Endodermal cell (in vitro differentiated cells): ENCODE measurements around the gene CIC. TPM values are rescaled to one million over a fixed set of nuclear protein-coding genes. Genes with fewer than 3 reads are reported as not detected.

Source experiments
- DNase-seq: peaks from one replicate; pipeline ENCODE4 v3.0.0-alpha.2; 2017
- H3K27ac ChIP-seq: 2 replicates; pipeline ENCODE4 v1.5.1; 2013; ENCODE audit warnings: mild to moderate bottlenecking, low read depth, low read length, moderate library complexity
- H3K27me3 ChIP-seq: 2 replicates; pipeline ENCODE4 v1.6.1; 2013; ENCODE audit warnings: mild to moderate bottlenecking, low read length, moderate library complexity; ENCODE audit not compliant: insufficient read depth, control insufficient read depth, poor library complexity, severe bottlenecking
- H3K36me3 ChIP-seq: 2 replicates; pipeline ENCODE4 v1.7.0; 2013; ENCODE audit warnings: mild to moderate bottlenecking, low read length, moderate library complexity; ENCODE audit not compliant: control insufficient read depth, insufficient read depth
- H3K4me1 ChIP-seq: one replicate; pipeline ENCODE4 v1.7.0; 2013; ENCODE audit warnings: low read length; ENCODE audit not compliant: control insufficient read depth, insufficient read depth
- H3K4me3 ChIP-seq: 2 replicates; pipeline ENCODE4 v1.5.1; 2013; ENCODE audit warnings: mild to moderate bottlenecking, low read length, moderate library complexity
- H3K9ac ChIP-seq: 2 replicates; pipeline ENCODE4 v1.6.1; 2013; ENCODE audit warnings: mild to moderate bottlenecking, low read length, moderate library complexity; ENCODE audit not compliant: poor library complexity, severe bottlenecking; ENCODE audit errors: extremely low read depth
- H3K9me3 ChIP-seq: 2 replicates; pipeline ENCODE4 v1.6.1; 2013; ENCODE audit warnings: mild to moderate bottlenecking, low read length, moderate library complexity; ENCODE audit not compliant: control insufficient read depth
- H3K27ac Mint-ChIP-seq: 2 replicates; pipeline ENCODE4 v1.8.0; 2020; ENCODE audit warnings: mixed read lengths
- H3K27me3 Mint-ChIP-seq: 2 replicates; pipeline ENCODE4 v1.8.0; 2021; ENCODE audit warnings: mild to moderate bottlenecking, mixed read lengths; ENCODE audit not compliant: insufficient read depth
- H3K36me3 Mint-ChIP-seq: 2 replicates; pipeline ENCODE4 v1.8.0; 2020; ENCODE audit warnings: low read depth, mixed read lengths
- H3K4me1 Mint-ChIP-seq: 2 replicates; pipeline ENCODE4 v1.8.0; 2020; ENCODE audit warnings: mixed read lengths
- H3K4me3 Mint-ChIP-seq: 2 replicates; pipeline ENCODE4 v1.8.0; 2020; ENCODE audit warnings: mild to moderate bottlenecking, moderate library complexity, mixed read lengths
- H3K9me3 Mint-ChIP-seq: 2 replicates; pipeline ENCODE4 v1.8.0; 2020; ENCODE audit warnings: mild to moderate bottlenecking, mixed read lengths
- CTCF ChIP-seq: fragments of 200-600 bp; sonication (generic); conservative IDR thresholded peaks from 2 replicates; pipeline ENCODE4 v1.5.0; 2021; ENCODE audit warnings: antibody characterized with exemption, mild to moderate bottlenecking
- WGBS, 2 experiments: methylation state at CpG; one replicate each; pipeline versions ENCODE4 v1.1.5 to v1.1.7; 2013; ENCODE audit warnings: missing lambda C conversion rate in 2 of 2, mixed read lengths in 1 of 2; ENCODE audit not compliant: insufficient coverage in 1 of 2, insufficient read length in 1 of 2; 5-methylcytosine and 5-hydroxymethylcytosine counted together
- total RNA-seq, 2 donors: library from RNA; stranded (reverse); fragmentation: NEBNext Ultra II Directional in 1 of 2; extraction: Animal tissue kit (Norgen Biotek cat#: 25700) in 1 of 2; gene quantifications; 2 replicates in 1 of 2; 3 replicates in 1 of 2; pipeline ENCODE4 v1.2.1, GENCODE V29; 2021

CIC gene
- total RNA-seq, 2 donors from 2014 or later = 48.6 to 57.6 TPM

DNA sequence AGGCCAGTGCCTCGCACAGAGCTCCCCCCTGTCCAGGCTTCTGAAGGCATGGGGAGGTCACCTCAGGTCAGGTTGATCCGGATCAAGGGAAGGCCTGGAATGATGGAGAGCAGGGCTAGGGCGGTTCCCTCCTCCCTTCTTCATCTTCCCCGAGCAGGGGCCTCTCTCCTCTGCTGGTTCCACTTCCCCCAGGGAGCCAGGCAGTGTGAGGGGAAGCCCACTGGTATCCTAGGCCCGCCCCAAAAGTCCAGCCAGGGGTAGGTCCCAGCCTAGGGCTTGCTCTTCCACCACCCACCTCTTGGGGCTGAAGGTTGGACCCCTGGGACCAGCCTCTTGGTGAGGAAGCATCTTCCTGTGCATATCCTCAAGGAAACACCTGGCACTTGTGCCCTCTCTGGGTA is 16.5 kb downstream of the CIC start:
- Mint-ChIP-seq H3K4me1 (peaks cover 25% of the 10 kb centered on the region), H3K27me3 (no peaks in the 10 kb centered on the region), H3K27ac (no peak overlapping the region), H3K9me3 (no peaks in the 10 kb centered on the region), H3K4me3 (peak overlapping the region; percentile 80), H3K36me3 (peaks cover 19% of the 10 kb centered on the region)
- H3K27ac ChIP-seq = no peak overlapping the region
- TF ChIP-seq CTCF = peak; percentile 36
- peak overlapping the region; percentile 89 for H3K4me3 ChIP-seq
- H3K27me3 ChIP-seq = no peaks in the 10 kb centered on the region
- no peak overlapping the region for H3K9ac ChIP-seq
- H3K36me3 ChIP-seq = peaks cover 36% of the 10 kb centered on the region
- H3K4me1 ChIP-seq = peaks cover 10% of the 10 kb centered on the region
- no peak for DNase-seq
- H3K9me3 ChIP-seq = no peaks in the 10 kb centered on the region
- 82 to 86% methylated on average over 1 to 5 of the region's 5 CpGs for WGBS, 2 experiments

DNA sequence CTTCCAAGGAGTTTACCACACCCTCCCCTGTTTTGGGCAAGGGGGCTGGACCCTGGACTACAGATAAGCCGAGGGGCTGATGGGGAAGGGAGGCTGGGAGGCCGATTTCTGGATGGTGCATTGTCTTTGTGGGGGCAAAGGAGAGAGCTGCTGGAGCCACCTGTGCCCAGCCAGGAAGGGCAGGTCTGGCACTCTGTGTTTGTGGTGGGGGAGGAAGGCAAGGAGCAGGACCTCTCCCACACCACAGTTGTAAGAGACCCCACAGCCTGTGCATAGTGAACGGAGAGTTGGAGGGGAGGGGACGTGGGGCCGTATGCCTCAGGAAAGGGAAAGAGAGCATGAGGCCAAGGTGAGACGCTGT is 16.9 kb downstream of the CIC start:
- no peak overlapping the region for H3K27ac Mint-ChIP-seq
- no peaks in the 10 kb centered on the region for H3K27me3 ChIP-seq
- peak overlapping the region; percentile 80 for H3K4me3 Mint-ChIP-seq
- no peak overlapping the region for H3K4me3 ChIP-seq
- DNase-seq = no peak
- peaks cover 40% of the 10 kb centered on the region for H3K36me3 ChIP-seq
- no peaks in the 10 kb centered on the region for H3K9me3 ChIP-seq
- 93% methylated on average over 3 to 6 of the region's 6 CpGs for WGBS, 2 experiments
- H3K36me3 Mint-ChIP-seq = peaks cover 19% of the 10 kb centered on the region
- TF ChIP-seq CTCF = no peak
- H3K4me1 Mint-ChIP-seq = peaks cover 25% of the 10 kb centered on the region
- no peak overlapping the region for H3K27ac ChIP-seq
- no peaks in the 10 kb centered on the region for H3K9me3 Mint-ChIP-seq
- H3K9ac ChIP-seq = no peak overlapping the region
- peaks cover 10% of the 10 kb centered on the region for H3K4me1 ChIP-seq
- no peaks in the 10 kb centered on the region for H3K27me3 Mint-ChIP-seq

DNA sequence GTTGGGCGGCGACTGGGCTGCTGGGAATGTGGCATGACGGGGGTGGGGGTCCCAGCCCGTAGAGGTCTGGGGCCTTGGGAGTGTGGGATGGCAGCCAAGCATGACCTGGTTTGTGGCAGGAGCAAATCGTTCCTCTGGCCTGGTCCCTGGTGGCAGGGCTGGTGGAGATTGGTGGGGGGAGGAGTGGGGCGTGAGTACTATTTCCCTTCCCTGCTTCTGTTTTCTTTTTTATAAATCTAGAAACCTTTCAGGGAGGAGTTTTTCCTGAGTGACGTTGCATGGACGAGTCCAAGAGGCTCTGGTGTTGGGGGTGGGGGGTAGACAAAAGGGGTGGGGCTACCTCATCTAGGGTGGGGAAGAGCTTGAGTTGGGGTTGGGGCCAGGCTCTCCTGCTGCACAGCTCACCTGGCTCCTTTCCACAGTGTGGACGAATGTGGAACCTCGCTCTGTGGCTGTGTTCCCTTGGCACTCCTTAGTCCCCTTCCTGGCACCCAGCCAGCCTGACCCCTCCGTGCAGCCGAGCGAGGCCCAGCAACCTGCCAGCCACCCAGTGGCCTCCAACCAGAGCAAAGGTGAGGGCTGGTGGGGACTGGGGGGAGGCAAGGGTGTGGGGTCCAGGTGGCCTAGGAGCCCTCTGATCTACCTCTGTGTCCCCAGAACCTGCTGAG is 17.4 kb downstream of the CIC start:
- Mint-ChIP-seq H3K4me1 (peaks cover 24% of the 10 kb centered on the region), H3K4me3 (no peak overlapping the region), H3K9me3 (no peaks in the 10 kb centered on the region), H3K27me3 (no peaks in the 10 kb centered on the region), H3K36me3 (peaks cover 23% of the 10 kb centered on the region), H3K27ac (no peak overlapping the region)
- no peak for TF ChIP-seq CTCF
- Histone ChIP-seq H3K36me3 (peaks cover 44% of the 10 kb centered on the region), H3K4me3 (no peak overlapping the region), H3K27ac (no peak overlapping the region), H3K9ac (no peak overlapping the region), H3K27me3 (no peaks in the 10 kb centered on the region), H3K4me1 (peaks cover 10% of the 10 kb centered on the region), H3K9me3 (no peaks in the 10 kb centered on the region)
- 91 to 96% methylated on average over 4 to 12 of the region's 13 CpGs for WGBS, 2 experiments
- peak; percentile 58 for DNase-seq
